Omental fat pad (tissue), 4 donors: ENCODE data around the gene EFNA5. TPM values are rescaled to one million over a fixed set of nuclear protein-coding genes. Genes with fewer than 3 reads are reported as not detected.

Source experiments
- ATAC-seq: fragments of 150-250 bp; one replicate; pipeline ENCODE4 v1.9.1; 2016; ENCODE audit warnings: mild to moderate bottlenecking, moderate library complexity; ENCODE audit not compliant: low FRiP score
- DNase-seq: peaks from one replicate; pipeline ENCODE4 v3.0.0-alpha.2; 2019; ENCODE audit warnings: low spot score
- CTCF ChIP-seq, 3 donors: fragments of 450-650 bp; IDR thresholded peaks; one replicate each; pipeline ENCODE4 v1.5.1; 2016 to 2017; ENCODE audit warnings: antibody characterized with exemption in 3 of 3, mild to moderate bottlenecking in 3 of 3, moderate library complexity in 2 of 3
- total RNA-seq, 4 donors: library from RNA; depleted of rRNA; stranded (reverse); fragments of >200 nt; gene quantifications; one replicate each; pipeline ENCODE4 v1.1.0, GENCODE V29; 2016

The EFNA5 gene
- total RNA-seq, 4 donors from 2014 or later, result 9.0 to 26.3 (median 14.0) TPM

GRCh38 chr5:107704681-107705401 lies 34.1 kb upstream of the EFNA5 start:
- no peak for TF ChIP-seq CTCF (IDR thresholded peaks at IDR 0.05)
- DNase-seq, result no peak
- ATAC-seq, result no peak

- no peak for TF ChIP-seq CTCF (IDR thresholded peaks at IDR 0.05)
- DNase-seq, result no peak
- no peak for ATAC-seq
These were observed 29.7 kb upstream of the EFNA5 start for GRCh38 chr5:107700481-107700880.

- DNase-seq (no peak), ATAC-seq (no peak)
- TF ChIP-seq CTCF (IDR thresholded peaks at IDR 0.05), result no peak
These were observed 28.7 kb upstream of the EFNA5 start for GRCh38 chr5:107699425-107699824.

- DNase-seq, result no peak
- ATAC-seq, result no peak
- TF ChIP-seq CTCF (IDR thresholded peaks at IDR 0.05), result no peak
These were observed 27.5 kb upstream of the EFNA5 start for GRCh38 chr5:107698286-107698685.

GRCh38 chr5:107696498-107696897 lies 25.8 kb upstream of the EFNA5 start:
- ATAC-seq (no peak), DNase-seq (no peak)
- TF ChIP-seq CTCF (IDR thresholded peaks at IDR 0.05), result no peak

- ATAC-seq, result no peak
- DNase-seq, result no peak
- TF ChIP-seq CTCF (IDR thresholded peaks at IDR 0.05), result no peak
These were observed 25.3 kb upstream of the EFNA5 start for GRCh38 chr5:107696080-107696479.

GRCh38 chr5:107687937-107688336 lies 17.2 kb upstream of the EFNA5 start:
- TF ChIP-seq CTCF (IDR thresholded peaks at IDR 0.05), result no peak
- DNase-seq (no peak), ATAC-seq (no peak)
